ENCODE measurements around the gene PCSK4.

GRCh38 chr19:1435378-1435989 is 54.7 kb downstream of the PCSK4 start:
- TF ChIP-seq EP300 (IDR thresholded peaks at IDR 0.05; ENCODE audit: borderline replicate concordance in 1 of 2, low read depth in 1 of 2, low read length in 1 of 2) = no peak
- no peak for TF ChIP-seq CTCF (IDR thresholded peaks at IDR 0.05)
- no peak for TF ChIP-seq FOXM1 (IDR thresholded peaks at IDR 0.05; ENCODE audit: low read depth)
- TF ChIP-seq GABPA (IDR thresholded peaks at IDR 0.05; ENCODE audit: low read depth) = no peak
- TF ChIP-seq RCOR1 (IDR thresholded peaks at IDR 0.05; ENCODE audit: low read length) = no peak
- no peak for TF ChIP-seq POLR2AphosphoS5 (IDR thresholded peaks at IDR 0.05; ENCODE audit: low read depth, low read length)
- TF ChIP-seq TAF1 (IDR thresholded peaks at IDR 0.05; ENCODE audit: borderline replicate concordance, low read depth, low read length) = no peak
- no peak for TF ChIP-seq EZH2phosphoT487 (IDR thresholded peaks at IDR 0.05; ENCODE audit: borderline replicate concordance, low read depth)
- TF ChIP-seq NFIC (IDR thresholded peaks at IDR 0.05; ENCODE audit: borderline replicate concordance) = no peak
- no peak for TF ChIP-seq TEAD4 (IDR thresholded peaks at IDR 0.05; ENCODE audit: borderline replicate concordance, insufficient read depth)

All from SK-N-SH (cell line).